GM19240 (cell line): ENCODE results near the gene MTUS2.
"Not testable (repeated sequence)": the region's sequence is repeated elsewhere in the genome, so short reads cannot be mapped to it uniquely, and the experiment has no call there.

ENCODE experiments used
- DNase-seq: peaks from one replicate; pipeline ENCODE4 v3.0.0; 2011; ENCODE audit warnings: low spot score; ENCODE audit not compliant: insufficient read length

The MTUS2 gene

GRCh38 chr13:29310806-29311205 is 490.7 kb downstream of the MTUS2 start:
- no peak for DNase-seq

- no peak for DNase-seq
Measured at GRCh38 chr13:29315847-29316246, 495.7 kb downstream of the MTUS2 start.

GRCh38 chr13:29317828-29318227 is 497.7 kb downstream of the MTUS2 start:
- no peak for DNase-seq

GRCh38 chr13:29318741-29319140 is 498.6 kb downstream of the MTUS2 start:
- DNase-seq: no peak

- no peak for DNase-seq
Measured at GRCh38 chr13:29319451-29319850, 499.3 kb downstream of the MTUS2 start.

GRCh38 chr13:29323954-29324353 is 503.8 kb downstream of the MTUS2 start:
- DNase-seq: no peak

GRCh38 chr13:29324601-29325000 is 504.5 kb downstream of the MTUS2 start:
- no peak for DNase-seq

GRCh38 chr13:29328501-29328900 is 508.4 kb downstream of the MTUS2 start:
- DNase-seq: no peak

- DNase-seq: no peak
Measured at GRCh38 chr13:29336356-29336755, 516.2 kb downstream of the MTUS2 start.

GRCh38 chr13:29339386-29340272 is 519.5 kb downstream of the MTUS2 start:
- DNase-seq: no peak

GRCh38 chr13:29345860-29346582 is 525.9 kb downstream of the MTUS2 start:
- not testable (repeated sequence) for DNase-seq

GRCh38 chr13:29355029-29355428 is 534.9 kb downstream of the MTUS2 start:
- DNase-seq: no peak

- no peak for DNase-seq
Measured at GRCh38 chr13:29359181-29359580, 539.0 kb downstream of the MTUS2 start.

- no peak for DNase-seq
Measured at GRCh38 chr13:29361716-29362115, 541.6 kb downstream of the MTUS2 start.

- peak; percentile 73 for DNase-seq
Measured at GRCh38 chr13:29362849-29363604, 542.9 kb downstream of the MTUS2 start.

GRCh38 chr13:29369060-29369743 is 549.1 kb downstream of the MTUS2 start:
- no peak for DNase-seq

GRCh38 chr13:29379281-29379680 is 559.1 kb downstream of the MTUS2 start:
- no peak for DNase-seq

- DNase-seq: no peak
Measured at GRCh38 chr13:29379865-29380264, 559.7 kb downstream of the MTUS2 start.

- no peak for DNase-seq
Measured at GRCh38 chr13:29382021-29382420, 561.9 kb downstream of the MTUS2 start.

- DNase-seq: no peak
Measured at GRCh38 chr13:29383476-29383875, 563.3 kb downstream of the MTUS2 start.

GRCh38 chr13:29384466-29384865 is 564.3 kb downstream of the MTUS2 start:
- no peak for DNase-seq
